HG02798 (cell line): ENCODE measurements around the gene SLC41A1.

Source experiments
- ATAC-seq: cut with Tn5 transposase; IDR thresholded peaks from one replicate; pipeline ENCODE4 v1.9.1; 2021; ENCODE audit warnings: mild to moderate bottlenecking; ENCODE audit not compliant: unreplicated experiment, poor library complexity

Gene SLC41A1

DNA sequence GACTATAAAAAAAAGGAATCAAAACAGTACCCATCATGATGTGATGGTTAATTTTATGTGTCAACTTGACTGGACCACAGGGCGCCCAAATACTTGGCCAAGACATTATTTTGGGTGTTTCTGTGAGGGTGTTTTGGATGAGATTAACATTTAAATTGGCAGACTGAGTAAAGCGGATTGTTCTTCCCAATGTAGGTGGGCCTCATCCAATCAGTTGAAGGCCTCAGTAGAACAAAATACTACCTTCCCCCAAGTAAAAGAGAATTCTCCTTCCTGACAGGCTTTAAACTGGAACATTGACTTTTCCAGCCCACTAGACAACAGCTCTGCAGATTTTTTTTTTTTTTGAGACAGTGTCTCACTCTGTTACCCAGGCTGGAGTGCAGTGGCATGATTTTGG, 48.4 kb downstream of the SLC41A1 start:
- ATAC-seq: no peak

DNA sequence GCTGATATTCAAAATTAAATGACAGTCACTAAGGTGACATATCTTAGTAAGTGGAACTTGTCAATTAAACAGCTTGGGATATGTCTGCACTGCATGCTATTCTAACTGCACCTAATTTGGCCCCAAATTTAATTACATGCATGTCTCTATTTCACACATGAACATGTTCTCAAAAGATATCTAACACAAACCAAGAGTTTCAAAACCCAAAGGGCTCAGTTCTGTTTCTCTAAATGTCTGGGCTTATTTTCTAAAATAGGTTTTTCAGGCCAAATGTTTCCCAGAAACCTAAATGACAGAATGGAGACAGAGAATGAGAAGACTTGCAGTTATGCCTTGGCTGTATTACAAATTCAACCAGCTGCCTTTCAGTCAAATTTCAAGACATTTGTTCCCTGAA, 49.0 kb downstream of the SLC41A1 start:
- ATAC-seq: no peak

DNA sequence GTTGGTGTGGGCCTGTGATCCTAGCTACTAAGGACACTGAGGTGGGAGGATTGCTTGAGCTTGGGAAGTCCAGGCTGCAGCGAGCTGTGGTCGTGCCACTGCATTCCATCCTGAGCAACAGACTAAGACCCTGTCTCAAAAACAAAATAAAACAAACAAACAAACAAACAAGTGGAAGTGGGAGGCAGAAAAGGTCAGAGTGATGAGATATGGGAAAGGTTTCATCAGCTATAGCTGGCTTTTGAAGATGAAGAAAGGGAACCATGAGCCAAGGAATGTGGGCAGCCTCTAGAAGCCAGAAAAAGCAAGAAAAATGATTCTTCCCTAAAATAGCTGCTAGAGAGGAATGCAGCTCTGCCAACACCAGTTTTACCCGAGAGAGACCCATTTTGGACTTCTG, 52.4 kb downstream of the SLC41A1 start:
- ATAC-seq: no peak

DNA sequence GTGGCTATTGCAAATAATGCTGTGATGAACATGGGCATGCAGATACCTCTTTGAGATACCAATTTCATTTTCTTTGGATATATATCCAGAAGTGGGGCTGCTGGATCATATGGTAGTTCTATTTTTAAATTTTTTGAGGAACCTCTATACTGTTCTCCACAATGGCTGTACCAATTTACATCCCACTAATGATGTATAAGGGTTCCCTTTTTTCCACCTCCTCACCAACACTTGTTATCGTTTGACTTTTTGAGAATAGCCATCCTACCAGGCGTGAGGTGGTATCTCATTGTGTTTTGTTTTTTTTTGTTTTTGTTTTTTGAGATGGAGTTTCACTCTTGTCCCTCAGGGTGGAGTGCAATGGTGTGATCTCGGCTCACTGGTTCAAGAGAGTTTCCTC, 56.4 kb downstream of the SLC41A1 start:
- ATAC-seq: no peak

DNA sequence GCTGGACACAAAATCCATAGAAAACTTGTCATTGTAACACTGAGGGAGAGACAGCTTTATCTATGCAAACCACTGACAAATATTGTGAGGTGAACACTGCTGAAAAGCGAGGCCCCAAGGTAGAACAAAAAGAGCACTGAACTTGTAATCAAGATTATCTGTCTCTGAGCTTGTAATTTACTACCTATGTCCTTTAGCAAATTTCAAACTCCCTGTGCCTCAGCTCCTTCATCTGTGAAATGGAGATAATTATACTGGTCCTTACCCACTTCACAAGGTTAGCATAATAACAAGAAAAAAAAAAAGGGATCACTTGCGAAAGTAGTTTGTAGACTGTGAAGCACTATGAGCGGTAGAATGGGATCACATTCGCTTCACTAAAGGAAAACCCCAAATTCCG, 58.1 kb downstream of the SLC41A1 start:
- ATAC-seq: no peak

DNA sequence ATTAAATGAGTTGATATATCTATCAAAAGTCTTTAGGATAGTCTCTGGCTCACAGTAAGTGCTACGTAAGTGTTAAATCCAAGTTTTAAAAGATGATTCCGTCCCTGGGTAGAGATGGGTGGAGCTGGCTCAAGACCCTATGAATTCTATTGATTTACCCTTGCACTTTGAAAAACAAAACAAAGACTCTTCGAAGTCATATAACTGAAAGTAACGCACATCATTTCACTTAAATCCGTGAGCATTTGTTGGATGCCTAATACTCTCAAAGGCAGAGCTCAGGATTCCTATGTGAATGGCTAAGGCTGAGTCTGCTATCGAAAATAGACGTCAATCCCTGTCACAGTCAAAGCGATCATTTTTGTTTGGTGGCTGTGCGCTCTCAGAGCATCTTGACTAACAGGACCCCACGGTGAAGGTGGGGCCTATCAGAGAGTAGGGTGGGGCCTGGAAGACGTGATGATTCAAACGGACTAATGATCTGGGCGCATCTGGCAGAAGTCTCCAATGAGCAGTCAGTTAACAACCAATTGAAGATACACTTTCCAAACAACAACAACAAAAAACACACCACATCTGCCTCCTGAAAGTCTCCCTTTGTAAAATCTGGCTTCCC, 61.9 kb downstream of the SLC41A1 start:
- no peak for ATAC-seq

DNA sequence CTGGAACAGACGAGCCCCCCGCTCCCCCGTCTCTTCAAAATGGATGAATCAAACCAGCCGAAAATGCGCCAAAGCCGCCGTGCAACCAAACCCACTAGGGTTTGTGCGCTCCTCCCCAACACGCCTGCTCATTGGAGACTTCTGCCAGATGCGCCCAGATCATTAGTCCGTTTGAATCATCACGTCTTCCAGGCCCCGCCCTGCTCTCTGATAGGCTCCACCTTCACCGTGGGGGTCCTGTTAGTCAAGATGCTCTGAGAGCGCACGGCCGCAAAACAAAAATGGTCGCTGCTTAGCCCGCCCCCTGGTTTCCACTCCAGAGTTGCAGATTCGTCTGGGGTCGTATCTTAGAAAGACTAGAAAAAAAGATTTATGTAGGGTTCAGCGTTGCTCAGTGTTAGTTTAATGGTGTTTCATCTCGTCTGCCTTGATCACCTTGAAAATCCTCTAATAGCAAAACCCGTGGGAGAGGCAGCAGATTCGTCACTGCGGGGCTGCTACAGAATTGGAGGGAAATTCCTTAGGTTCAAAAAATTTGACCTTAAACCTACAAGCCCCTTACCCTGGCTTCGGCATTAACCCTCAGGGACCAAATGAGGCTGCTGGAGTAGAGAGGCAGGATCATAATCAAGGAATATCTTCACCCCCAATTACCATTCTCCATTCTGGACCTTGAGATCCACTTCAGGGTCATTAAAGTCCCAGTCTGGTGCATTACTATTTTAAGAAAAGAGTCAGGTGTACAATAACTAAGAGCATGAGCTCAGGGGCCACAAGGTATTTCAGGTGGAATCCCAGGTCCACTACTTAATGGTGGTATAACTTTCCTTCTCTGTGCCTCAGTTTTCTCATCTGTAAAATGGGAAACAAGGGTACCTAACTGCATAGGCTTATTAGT, 62.6 kb downstream of the SLC41A1 start, which contains the start of gene NUCKS1:
Gene NUCKS1 (minus strand): TSS at position 45 of the 898 bp plus-strand sequence. CDS start 209 bp downstream, outside the sequence.
- ATAC-seq: peak; percentile 84

DNA sequence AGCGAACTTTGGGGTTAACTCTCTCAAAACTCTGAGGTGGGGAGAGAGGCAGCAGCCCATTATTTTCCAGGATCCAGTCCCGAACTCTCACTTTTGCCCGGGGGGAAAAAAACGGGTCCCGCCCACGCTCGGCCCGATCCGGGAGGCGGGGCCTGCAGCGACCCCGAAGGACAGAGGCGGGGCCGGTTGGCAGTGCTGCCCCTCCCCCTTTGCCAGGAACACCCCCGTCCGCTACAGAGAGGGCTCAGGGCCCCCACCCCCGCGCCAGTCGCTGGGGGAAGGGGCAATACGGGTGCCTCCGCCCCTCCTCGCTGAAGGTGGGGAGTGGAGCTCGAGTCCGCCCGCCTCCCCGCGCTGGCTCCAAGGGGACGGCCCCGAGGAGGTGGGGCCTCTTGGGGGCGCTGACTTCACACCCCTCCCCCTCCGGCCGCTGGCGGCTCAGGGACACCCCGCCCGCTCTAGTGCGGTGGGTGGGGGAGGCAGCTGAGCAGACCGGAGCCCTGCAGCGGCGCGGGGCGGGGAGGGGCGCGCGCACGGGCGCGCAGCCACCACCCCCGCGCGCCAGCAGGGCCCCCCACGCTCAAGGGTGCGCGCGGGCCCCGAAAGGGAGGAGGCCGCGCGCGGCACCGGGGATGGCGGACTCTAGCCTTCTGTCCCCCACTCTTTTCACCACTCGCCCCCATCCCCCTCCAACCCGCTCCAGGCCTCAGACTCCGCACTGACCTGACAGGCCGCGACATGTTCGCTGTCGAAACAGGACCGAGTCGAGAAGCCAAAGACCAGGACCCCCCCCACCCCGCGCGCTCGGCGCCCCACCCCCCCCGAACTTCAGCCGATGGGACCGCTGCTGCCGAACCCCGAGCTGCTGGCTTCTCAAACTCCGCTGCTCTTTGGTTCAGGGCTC, 63.5 kb downstream of the SLC41A1 start:
- peak; percentile 84 for ATAC-seq

DNA sequence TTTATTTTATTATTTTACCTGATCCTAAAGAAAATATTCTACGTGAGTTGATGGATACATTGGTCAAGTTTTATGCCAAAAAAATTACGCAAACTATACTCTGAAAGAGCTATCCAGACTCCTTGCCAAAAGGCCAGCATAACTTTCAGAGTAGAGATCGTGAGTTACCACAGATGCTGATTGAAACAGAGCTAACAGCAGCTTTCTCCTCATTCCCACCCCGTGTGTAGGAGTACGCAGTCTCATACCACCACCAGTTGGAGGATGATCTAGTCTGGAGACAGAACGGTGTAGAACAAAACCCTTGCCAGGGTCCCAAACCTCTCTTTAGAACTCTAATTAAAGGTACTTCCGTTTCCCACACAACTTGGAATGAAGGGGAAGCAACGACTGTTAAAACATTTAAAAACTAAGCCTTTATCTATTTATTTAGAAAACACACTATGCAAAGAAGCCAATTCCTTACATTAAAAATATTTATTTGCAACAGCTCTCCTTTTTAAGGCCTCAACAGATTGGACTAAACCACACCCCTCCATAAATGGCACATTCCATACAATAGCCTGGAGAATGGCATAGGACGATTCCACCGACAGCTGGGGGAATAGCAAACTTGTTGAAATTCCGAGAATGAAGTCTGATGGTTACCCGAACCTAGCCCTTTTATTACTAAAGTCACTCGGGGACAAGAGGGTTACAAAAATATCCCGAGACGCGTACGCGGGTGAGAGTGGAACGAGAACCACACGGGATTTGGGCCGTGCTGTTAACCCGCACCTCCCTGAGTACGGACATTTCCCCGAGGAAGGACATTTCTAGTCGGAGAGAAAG, 64.4 kb downstream of the SLC41A1 start:
- ATAC-seq: peak; percentile 13

DNA sequence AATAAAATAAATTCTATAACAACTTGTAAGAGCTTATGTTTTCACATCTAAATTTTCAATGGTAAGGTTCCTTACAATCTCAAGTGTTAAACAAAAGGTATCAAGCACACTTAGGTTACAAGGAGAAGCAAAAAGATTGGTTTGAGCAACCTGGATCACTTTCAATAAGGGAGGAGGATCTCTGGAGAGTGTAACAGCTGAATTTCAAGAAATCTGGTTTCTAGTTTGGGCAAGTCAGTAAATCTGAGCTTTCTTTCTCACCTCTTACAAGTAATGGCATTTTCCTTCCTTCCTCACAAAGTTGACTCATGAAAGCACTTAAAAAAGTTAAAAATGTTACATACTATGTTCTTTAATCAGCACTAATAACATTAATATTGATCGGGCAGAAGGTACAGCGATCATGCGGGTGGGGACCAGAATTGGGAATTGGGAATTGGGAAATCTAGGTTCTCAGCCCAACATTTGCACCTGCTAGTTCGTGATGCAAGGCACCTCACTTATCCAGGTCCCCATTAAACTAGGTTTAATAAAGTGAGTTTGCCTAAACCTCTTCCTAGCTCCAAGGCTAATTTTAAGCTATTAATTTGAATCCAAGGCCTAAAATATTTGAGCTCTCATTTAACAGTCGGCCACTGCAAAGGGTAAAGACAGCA, 66.1 kb downstream of the SLC41A1 start:
- ATAC-seq: no peak

DNA sequence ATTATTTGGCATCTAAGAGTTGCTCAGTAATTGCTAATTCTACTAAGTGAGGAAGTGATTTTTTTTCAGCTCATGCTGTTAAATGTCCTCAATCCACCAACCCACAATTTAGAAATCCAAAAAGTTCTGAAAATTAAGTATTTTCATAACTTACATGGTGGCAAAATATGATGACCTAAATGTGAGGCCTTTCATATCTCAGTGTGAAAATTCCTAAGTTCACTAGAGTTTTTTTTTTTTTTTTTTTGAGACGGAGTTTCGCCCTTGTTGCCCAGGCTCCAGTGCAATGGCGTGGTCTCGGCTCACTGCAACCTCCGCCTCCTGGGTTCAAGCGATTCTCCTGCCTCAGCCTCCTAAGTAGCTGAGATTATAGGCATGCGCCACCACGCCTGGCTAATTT, 68.6 kb downstream of the SLC41A1 start:
- ATAC-seq: no peak

DNA sequence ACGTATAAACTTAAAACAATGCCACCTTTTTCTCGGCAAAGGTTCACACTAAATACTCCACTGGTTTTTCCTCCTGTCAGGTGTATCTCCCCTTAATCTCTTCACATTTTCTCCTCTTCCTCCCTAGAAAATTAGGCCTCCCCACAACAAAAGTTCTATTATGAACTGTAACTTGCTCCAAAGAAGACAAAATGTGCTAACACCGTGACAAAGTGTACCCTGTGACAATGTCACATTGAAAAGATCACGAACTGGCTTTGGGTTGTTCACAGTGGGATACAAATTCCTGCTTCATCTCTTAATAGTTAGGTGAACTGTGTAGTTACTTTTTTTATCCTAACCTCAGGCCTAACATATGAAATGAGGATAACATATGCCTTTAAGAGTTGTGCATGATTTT, 69.0 kb downstream of the SLC41A1 start:
- ATAC-seq: no peak

DNA sequence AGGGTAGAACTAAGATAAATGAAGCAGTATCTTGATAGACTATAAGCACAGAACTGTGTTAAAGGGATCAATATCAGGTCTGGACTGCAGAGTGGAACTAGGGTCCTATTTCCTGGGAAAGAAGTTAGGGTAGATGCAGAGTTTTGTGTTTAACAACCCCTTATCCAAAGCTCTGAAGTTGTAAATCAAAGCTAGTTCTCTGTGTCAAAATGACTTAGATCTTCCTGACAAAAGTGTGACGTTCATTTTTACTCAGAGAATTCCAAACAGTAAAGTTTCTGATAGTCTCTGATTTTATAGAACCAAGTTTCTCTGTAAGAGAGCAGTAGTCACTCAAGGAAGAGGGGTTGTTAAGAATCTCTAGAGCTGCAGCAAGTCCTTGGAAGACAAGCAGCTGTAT, 71.3 kb downstream of the SLC41A1 start:
- no peak for ATAC-seq

DNA sequence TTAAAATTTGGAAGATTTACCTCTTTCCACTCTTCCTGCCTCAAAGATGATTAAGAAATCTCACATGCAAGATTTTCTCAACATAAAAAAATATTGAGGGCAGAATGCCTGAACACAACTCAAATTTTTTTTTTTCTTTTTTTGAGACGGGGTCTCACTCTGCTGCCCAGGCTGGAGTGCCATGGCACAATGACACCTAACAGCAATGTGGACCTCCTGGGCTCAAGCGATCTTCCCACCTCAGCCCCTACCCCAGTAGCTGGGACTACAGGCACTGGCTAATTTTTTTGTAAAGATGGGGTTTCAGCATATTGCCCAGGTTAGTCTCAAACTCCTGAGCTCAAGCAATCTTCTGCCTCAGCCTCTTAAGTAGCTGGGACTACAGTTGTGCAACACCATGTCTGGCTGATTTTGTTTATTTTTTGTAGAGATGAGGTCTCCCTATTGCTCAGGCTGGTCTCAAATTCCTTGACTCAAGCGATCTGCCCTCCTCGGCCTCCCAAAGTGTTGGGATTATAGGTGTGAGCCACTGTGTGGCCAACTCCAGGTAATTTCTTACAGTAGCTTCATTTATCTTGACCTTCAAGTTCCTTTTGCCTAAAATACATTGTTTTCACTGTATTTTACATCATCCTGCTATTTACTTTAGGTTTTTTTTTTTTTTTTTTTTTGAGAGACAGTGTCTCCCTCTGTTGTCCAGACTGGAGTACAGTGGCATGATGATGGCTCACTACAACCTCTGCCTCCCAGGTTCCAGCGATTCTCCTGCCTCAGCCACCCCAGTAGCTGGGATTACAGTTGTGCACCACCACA, 73.4 kb downstream of the SLC41A1 start:
- no peak for ATAC-seq
